Upper lobe of right lung (tissue), 1 donor: ENCODE data around the gene ARHGEF10L. TPM values are rescaled to one million over a fixed set of nuclear protein-coding genes. Genes with fewer than 3 reads are reported as not detected.

Experiments used
- ATAC-seq: fragments of 200-7000 bp; cut with Tn5 transposase; one replicate; pipeline ENCODE4 v1.9.1; 2020; ENCODE audit warnings: mild to moderate bottlenecking, moderate library complexity
- DNase-seq: peaks from one replicate; pipeline ENCODE4 v3.0.0-alpha.2; 2020
- H3K27ac ChIP-seq: fragments of 200-600 bp; one replicate; pipeline ENCODE4 v1.8.0; 2022
- H3K27me3 ChIP-seq: fragments of 200-600 bp; one replicate; pipeline ENCODE4 v1.8.0; 2022; ENCODE audit warnings: mild to moderate bottlenecking
- H3K36me3 ChIP-seq: fragments of 200-600 bp; one replicate; pipeline ENCODE4 v1.8.0; 2022
- H3K4me1 ChIP-seq: fragments of 200-600 bp; one replicate; pipeline ENCODE4 v1.8.0; 2022
- H3K4me3 ChIP-seq: fragments of 200-600 bp; one replicate; pipeline ENCODE4 v1.8.0; 2022; ENCODE audit warnings: mild to moderate bottlenecking
- H3K9me3 ChIP-seq: fragments of 200-600 bp; one replicate; pipeline ENCODE4 v1.8.0; 2022
- intact Hi-C: fragments of 100-400 bp; cut with DNase I; formaldehyde crosslinking; loops from one replicate; pipeline ENCODE4 v1.11.0; 2022
- total RNA-seq: library from RNA; stranded (reverse); fragmentation: NEBNext Ultra II Directional; extraction: Animal tissue kit (Norgen Biotek cat#: 25700); gene quantifications from one replicate; pipeline ENCODE4 v1.2.1, GENCODE V29; 2021
- TF ChIP-seq, protein P1 (sequence below): fragments of 200-600 bp; IDR thresholded peaks from one replicate; pipeline ENCODE4 v1.8.0; 2022; ENCODE audit warnings: antibody characterized with exemption
- donor health status: DM: no; HTN: yes; CAD: no; lungs with severe emphysema.

The ARHGEF10L gene
- total RNA-seq, 1 donor from 2014 or later = 34.1 TPM

DNA sequence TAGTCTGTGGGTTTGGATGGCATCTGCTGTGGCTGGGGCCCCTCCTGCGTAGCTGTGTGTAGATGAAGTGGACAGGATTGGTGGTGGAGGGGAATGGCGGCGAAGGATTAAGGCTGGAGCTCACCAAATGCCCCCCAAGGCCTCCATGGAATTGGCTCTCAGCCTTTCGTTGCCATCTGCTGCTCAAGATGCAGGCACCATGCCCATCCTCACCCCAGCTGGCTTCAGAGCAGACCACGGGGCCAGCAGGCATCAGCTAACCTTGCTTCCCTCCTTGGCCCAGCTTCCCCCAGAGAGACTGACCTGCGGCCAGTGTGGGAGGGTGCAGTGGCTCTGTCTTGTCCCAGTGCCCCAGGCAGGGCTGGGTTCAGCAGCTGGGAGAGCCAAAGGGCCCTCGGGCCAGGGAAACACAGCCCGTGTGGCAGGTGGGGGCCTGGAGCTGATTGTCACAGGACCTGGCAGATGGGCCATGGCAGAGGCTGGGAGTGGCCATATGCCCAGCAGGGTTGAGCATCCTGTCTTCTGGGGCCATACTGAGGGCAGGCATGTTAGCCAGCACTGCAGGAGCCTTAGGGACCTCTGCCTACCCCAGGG is 148.8 kb downstream of the ARHGEF10L start:
- DNase-seq (no peak), ATAC-seq (no peak)
- Histone ChIP-seq H3K4me3 (no peak overlapping the region), H3K27me3 (no peaks in the 10 kb centered on the region), H3K4me1 (no peaks in the 10 kb centered on the region), H3K27ac (no peak overlapping the region), H3K9me3 (no peaks in the 10 kb centered on the region), H3K36me3 (peaks cover 21% of the 10 kb centered on the region)
- intact Hi-C loops = no loop called here
- TF ChIP-seq, protein P1, sequence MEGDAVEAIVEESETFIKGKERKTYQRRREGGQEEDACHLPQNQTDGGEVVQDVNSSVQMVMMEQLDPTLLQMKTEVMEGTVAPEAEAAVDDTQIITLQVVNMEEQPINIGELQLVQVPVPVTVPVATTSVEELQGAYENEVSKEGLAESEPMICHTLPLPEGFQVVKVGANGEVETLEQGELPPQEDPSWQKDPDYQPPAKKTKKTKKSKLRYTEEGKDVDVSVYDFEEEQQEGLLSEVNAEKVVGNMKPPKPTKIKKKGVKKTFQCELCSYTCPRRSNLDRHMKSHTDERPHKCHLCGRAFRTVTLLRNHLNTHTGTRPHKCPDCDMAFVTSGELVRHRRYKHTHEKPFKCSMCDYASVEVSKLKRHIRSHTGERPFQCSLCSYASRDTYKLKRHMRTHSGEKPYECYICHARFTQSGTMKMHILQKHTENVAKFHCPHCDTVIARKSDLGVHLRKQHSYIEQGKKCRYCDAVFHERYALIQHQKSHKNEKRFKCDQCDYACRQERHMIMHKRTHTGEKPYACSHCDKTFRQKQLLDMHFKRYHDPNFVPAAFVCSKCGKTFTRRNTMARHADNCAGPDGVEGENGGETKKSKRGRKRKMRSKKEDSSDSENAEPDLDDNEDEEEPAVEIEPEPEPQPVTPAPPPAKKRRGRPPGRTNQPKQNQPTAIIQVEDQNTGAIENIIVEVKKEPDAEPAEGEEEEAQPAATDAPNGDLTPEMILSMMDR = no peak

DNA sequence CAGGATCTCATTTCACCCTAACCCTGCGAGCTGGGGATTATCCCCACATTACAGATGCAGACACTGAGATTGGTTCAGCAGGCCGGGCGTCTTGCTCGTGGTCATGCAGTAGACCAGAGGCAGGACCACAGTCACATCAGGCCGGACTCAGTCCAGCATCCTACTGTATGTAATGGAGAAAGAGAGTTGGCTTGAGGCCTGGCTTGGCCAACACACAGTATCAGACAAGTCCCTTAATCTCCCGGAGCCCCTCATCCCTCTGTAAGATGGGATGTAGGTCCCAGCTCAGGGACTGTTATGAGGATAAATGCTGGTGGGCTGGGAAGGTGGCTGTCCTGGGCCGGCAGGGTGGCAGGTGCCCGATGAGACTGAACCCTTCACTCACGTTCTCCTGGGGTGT is 149.5 kb downstream of the ARHGEF10L start:
- intact Hi-C loops = no loop called here

DNA sequence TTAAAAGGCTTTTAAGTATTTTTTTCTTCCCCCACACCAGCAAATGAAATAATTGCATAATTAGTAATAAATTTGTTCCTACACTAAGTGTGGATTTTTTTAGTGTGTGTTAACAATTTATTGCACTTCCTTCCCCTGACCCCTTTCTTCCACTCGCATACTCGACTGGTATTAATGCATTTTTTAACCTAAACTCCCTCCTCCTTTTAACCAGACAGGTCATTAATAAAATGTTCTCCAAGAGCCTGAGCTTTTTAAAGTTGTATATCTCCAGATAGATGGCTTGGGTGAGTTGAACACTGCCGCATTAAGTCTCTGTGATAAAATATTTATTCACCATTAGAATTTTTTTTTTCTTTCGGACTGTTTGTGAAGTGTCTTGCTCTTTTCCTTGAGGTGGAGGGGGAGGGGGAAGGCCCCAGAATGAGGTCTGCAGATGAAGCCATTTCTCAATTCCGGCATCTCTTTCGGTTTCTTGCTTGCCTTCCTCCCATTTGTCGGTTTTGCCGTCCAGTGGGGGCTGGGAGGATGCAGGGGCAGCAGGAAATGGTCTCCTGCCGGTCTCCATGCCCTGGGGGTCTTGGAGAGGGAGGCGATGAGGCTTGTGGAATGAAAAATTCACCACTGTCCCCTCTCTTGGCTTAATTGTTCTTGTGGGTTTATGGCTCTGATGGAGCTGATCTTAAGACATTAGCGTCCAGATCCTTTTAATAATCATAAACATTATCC is 151.6 kb downstream of the ARHGEF10L start:
- Histone ChIP-seq H3K9me3 (no peaks in the 10 kb centered on the region), H3K4me1 (no peaks in the 10 kb centered on the region), H3K36me3 (peaks cover 32% of the 10 kb centered on the region), H3K27ac (no peak overlapping the region), H3K4me3 (no peak overlapping the region), H3K27me3 (no peaks in the 10 kb centered on the region)
- no peak for DNase-seq
- TF ChIP-seq, protein P1 = no peak
- intact Hi-C loops = no loop called here
- ATAC-seq = no peak

More for the DNA sequence above, 149.5 kb downstream of the ARHGEF10L start:
- Histone ChIP-seq H3K9me3 (no peaks in the 10 kb centered on the region), H3K36me3 (peaks cover 21% of the 10 kb centered on the region), H3K4me3 (no peak overlapping the region), H3K4me1 (no peaks in the 10 kb centered on the region), H3K27me3 (no peaks in the 10 kb centered on the region), H3K27ac (no peak overlapping the region)
- TF ChIP-seq, protein P1 = no peak
- ATAC-seq (no peak), DNase-seq (no peak)

DNA sequence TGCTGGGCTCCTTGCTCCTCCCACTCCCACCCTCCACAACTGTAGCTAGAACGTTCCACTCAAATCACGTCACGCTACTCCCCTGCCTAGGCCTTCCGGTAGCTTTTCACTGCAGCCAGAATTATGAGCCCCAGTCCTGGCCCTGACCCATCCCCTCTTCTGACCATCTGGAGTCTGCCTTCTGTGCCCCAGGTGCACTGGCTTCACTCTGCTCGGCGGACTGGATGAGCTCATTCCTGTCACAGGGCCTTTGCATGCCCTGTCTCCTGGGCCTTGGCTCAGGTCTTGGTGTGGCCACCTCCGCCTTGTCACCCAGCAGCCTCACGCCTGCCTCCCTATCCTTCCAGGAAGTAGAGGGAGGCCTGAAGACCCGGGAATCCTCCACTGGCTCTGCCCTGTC is 153.1 kb downstream of the ARHGEF10L start:
- TF ChIP-seq, protein P1 = no peak
- DNase-seq = no peak
- no peaks in the 10 kb centered on the region for H3K27me3 ChIP-seq
- H3K36me3 ChIP-seq = peaks cover 32% of the 10 kb centered on the region
- no peak overlapping the region for H3K4me3 ChIP-seq
- H3K27ac ChIP-seq = no peak overlapping the region
- intact Hi-C loops = no loop called here
- H3K4me1 ChIP-seq = no peaks in the 10 kb centered on the region
- H3K9me3 ChIP-seq = no peaks in the 10 kb centered on the region
- ATAC-seq = no peak

DNA sequence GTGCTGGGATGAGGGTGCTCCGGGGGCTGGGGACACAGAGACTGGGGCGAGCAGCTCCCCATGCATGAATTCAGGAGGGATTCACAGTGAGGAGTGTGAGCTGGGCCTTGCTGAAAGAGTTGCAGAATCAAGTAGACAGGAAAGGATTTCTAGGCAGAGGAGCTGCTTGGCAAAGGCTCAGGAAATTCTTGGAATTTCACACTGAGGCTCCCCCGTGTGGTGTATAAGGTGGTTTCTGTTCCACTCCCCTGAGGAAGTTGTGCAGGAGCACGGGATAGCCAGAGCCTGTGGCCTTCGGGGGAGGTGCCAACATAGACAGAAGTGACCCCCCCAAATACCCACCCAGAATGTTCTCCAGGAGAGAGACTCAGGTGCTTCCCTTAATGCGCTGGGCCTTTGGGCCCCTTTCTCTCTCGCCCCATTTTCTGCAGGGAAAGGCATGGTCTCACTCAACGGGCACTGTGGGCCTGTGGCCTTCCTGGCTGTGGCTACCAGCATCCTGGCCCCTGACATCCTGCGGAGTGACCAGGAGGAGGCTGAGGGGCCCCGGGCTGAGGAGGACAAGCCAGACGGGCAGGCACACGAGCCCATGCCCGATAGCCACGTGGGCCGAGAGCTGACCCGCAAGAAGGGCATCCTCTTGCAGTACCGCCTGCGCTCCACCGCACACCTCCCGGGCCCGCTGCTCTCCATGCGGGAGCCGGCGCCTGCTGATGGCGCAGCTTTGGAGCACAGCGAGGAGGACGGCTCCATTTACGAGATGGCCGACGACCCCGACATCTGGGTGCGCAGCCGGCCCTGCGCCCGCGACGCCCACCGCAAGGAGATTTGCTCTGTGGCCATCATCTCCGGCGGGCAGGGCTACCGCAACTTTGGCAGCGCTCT is 157.2 kb downstream of the ARHGEF10L start:
- intact Hi-C loops = no loop called here
- TF ChIP-seq, protein P1 = peak; percentile 23
- no peak overlapping the region for H3K27ac ChIP-seq
- H3K36me3 ChIP-seq = peaks cover 11% of the 10 kb centered on the region
- DNase-seq (no peak), ATAC-seq (peak; percentile 52)
- H3K27me3 ChIP-seq = no peaks in the 10 kb centered on the region
- H3K9me3 ChIP-seq = no peaks in the 10 kb centered on the region
- H3K4me1 ChIP-seq = no peaks in the 10 kb centered on the region
- no peak overlapping the region for H3K4me3 ChIP-seq
